ENCODE data around the gene OR8G5. TPM values are rescaled to one million over a fixed set of nuclear protein-coding genes. Genes with fewer than 3 reads are reported as not detected.

OR8G5 gene
- total and polyA plus RNA-seq, 2 experiments from 2014 or later = not detected

GRCh38 chr11:124311670-124312069, 55.5 kb downstream of the OR8G5 start:
- no peak overlapping the region for H3K4me3 ChIP-seq
- no peak for DNase-seq (ENCODE audit: low spot score)
- H3K9me2 ChIP-seq (ENCODE audit: insufficient read depth) = peaks cover 13% of the 10 kb centered on the region; the same call in 1 of the 2 replicates
- H3K27ac ChIP-seq (ENCODE audit: low read depth) = no peak overlapping the region
- no peaks in the 10 kb centered on the region for H4K20me1 ChIP-seq (replicated peaks; ENCODE audit: insufficient read depth)
- Mint-ChIP-seq H3K27me3 (ENCODE audit: insufficient read depth, low read depth, poor library complexity) (no peaks in the 10 kb centered on the region), H3K9me3 (no peaks in the 10 kb centered on the region), H3K4me1 (no peaks in the 10 kb centered on the region), H3K4me3 (no peak overlapping the region), H3K36me3 (ENCODE audit: low read depth) (no peaks in the 10 kb centered on the region), H3K27ac (no peak overlapping the region)
- no peak overlapping the region for H2AFZ ChIP-seq
- H3F3A ChIP-seq (replicated peaks; ENCODE audit: low read depth) = no peaks in the 10 kb centered on the region
- no peaks in the 10 kb centered on the region for H3K4me1 ChIP-seq (ENCODE audit: insufficient read depth)
- H3K27me3 ChIP-seq (ENCODE audit: insufficient read depth) = no peaks in the 10 kb centered on the region
- H3K79me2 ChIP-seq (replicated peaks; ENCODE audit: insufficient read depth) = no peaks in the 10 kb centered on the region
- no peak for ATAC-seq
- H3K36me3 ChIP-seq (ENCODE audit: insufficient read depth) = no peaks in the 10 kb centered on the region
- TF ChIP-seq, protein P1, sequence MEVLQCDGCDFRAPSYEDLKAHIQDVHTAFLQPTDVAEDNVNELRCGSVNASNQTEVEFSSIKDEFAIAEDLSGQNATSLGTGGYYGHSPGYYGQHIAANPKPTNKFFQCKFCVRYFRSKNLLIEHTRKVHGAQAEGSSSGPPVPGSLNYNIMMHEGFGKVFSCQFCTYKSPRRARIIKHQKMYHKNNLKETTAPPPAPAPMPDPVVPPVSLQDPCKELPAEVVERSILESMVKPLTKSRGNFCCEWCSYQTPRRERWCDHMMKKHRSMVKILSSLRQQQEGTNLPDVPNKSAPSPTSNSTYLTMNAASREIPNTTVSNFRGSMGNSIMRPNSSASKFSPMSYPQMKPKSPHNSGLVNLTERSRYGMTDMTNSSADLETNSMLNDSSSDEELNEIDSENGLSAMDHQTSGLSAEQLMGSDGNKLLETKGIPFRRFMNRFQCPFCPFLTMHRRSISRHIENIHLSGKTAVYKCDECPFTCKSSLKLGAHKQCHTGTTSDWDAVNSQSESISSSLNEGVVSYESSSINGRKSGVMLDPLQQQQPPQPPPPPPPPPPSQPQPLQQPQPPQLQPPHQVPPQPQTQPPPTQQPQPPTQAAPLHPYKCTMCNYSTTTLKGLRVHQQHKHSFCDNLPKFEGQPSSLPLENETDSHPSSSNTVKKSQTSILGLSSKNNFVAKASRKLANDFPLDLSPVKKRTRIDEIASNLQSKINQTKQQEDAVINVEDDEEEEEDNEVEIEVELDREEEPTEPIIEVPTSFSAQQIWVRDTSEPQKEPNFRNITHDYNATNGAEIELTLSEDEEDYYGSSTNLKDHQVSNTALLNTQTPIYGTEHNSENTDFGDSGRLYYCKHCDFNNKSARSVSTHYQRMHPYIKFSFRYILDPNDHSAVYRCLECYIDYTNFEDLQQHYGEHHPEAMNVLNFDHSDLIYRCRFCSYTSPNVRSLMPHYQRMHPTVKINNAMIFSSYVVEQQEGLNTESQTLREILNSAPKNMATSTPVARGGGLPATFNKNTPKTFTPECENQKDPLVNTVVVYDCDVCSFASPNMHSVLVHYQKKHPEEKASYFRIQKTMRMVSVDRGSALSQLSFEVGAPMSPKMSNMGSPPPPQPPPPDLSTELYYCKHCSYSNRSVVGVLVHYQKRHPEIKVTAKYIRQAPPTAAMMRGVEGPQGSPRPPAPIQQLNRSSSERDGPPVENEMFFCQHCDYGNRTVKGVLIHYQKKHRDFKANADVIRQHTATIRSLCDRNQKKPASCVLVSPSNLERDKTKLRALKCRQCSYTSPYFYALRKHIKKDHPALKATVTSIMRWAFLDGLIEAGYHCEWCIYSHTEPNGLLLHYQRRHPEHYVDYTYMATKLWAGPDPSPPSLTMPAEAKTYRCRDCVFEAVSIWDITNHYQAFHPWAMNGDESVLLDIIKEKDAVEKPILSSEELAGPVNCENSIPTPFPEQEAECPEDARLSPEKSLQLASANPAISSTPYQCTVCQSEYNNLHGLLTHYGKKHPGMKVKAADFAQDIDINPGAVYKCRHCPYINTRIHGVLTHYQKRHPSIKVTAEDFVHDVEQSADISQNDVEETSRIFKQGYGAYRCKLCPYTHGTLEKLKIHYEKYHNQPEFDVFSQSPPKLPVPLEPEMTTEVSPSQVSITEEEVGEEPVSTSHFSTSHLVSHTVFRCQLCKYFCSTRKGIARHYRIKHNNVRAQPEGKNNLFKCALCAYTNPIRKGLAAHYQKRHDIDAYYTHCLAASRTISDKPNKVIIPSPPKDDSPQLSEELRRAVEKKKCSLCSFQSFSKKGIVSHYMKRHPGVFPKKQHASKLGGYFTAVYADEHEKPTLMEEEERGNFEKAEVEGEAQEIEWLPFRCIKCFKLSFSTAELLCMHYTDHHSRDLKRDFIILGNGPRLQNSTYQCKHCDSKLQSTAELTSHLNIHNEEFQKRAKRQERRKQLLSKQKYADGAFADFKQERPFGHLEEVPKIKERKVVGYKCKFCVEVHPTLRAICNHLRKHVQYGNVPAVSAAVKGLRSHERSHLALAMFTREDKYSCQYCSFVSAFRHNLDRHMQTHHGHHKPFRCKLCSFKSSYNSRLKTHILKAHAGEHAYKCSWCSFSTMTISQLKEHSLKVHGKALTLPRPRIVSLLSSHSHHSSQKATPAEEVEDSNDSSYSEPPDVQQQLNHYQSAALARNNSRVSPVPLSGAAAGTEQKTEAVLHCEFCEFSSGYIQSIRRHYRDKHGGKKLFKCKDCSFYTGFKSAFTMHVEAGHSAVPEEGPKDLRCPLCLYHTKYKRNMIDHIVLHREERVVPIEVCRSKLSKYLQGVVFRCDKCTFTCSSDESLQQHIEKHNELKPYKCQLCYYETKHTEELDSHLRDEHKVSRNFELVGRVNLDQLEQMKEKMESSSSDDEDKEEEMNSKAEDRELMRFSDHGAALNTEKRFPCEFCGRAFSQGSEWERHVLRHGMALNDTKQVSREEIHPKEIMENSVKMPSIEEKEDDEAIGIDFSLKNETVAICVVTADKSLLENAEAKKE (CRISPR knock-in tag; IDR thresholded peaks at IDR 0.05) = no peak
- no peak for TF ChIP-seq CREB1 (CRISPR knock-in tag; IDR thresholded peaks at IDR 0.05; ENCODE audit: low read depth)
- TF ChIP-seq NANOG (IDR thresholded peaks at IDR 0.05; ENCODE audit: borderline replicate concordance) = no peak
- TF ChIP-seq, protein P2, sequence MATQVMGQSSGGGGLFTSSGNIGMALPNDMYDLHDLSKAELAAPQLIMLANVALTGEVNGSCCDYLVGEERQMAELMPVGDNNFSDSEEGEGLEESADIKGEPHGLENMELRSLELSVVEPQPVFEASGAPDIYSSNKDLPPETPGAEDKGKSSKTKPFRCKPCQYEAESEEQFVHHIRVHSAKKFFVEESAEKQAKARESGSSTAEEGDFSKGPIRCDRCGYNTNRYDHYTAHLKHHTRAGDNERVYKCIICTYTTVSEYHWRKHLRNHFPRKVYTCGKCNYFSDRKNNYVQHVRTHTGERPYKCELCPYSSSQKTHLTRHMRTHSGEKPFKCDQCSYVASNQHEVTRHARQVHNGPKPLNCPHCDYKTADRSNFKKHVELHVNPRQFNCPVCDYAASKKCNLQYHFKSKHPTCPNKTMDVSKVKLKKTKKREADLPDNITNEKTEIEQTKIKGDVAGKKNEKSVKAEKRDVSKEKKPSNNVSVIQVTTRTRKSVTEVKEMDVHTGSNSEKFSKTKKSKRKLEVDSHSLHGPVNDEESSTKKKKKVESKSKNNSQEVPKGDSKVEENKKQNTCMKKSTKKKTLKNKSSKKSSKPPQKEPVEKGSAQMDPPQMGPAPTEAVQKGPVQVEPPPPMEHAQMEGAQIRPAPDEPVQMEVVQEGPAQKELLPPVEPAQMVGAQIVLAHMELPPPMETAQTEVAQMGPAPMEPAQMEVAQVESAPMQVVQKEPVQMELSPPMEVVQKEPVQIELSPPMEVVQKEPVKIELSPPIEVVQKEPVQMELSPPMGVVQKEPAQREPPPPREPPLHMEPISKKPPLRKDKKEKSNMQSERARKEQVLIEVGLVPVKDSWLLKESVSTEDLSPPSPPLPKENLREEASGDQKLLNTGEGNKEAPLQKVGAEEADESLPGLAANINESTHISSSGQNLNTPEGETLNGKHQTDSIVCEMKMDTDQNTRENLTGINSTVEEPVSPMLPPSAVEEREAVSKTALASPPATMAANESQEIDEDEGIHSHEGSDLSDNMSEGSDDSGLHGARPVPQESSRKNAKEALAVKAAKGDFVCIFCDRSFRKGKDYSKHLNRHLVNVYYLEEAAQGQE (IDR thresholded peaks at IDR 0.05; ENCODE audit: unreplicated experiment) = no peak
- TF ChIP-seq STAT1 (IDR thresholded peaks at IDR 0.05; ENCODE audit: unreplicated experiment) = no peak
- no peak for TF ChIP-seq EZH2 (IDR thresholded peaks at IDR 0.05; ENCODE audit: low read depth, unreplicated experiment)
- TF ChIP-seq JUNB (IDR thresholded peaks at IDR 0.05; ENCODE audit: unreplicated experiment) = no peak
- no peak for TF ChIP-seq ZNF331 (CRISPR knock-in tag; IDR thresholded peaks at IDR 0.05; ENCODE audit: low read depth)
- TF ChIP-seq ETS1 (IDR thresholded peaks at IDR 0.05) = no peak
- TF ChIP-seq, protein P3, sequence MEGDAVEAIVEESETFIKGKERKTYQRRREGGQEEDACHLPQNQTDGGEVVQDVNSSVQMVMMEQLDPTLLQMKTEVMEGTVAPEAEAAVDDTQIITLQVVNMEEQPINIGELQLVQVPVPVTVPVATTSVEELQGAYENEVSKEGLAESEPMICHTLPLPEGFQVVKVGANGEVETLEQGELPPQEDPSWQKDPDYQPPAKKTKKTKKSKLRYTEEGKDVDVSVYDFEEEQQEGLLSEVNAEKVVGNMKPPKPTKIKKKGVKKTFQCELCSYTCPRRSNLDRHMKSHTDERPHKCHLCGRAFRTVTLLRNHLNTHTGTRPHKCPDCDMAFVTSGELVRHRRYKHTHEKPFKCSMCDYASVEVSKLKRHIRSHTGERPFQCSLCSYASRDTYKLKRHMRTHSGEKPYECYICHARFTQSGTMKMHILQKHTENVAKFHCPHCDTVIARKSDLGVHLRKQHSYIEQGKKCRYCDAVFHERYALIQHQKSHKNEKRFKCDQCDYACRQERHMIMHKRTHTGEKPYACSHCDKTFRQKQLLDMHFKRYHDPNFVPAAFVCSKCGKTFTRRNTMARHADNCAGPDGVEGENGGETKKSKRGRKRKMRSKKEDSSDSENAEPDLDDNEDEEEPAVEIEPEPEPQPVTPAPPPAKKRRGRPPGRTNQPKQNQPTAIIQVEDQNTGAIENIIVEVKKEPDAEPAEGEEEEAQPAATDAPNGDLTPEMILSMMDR (conservative IDR thresholded peaks at IDR 0.05; ENCODE audit: low read depth in 2 of 2) = no peak
- TF ChIP-seq ZNF114 (CRISPR knock-in tag; IDR thresholded peaks at IDR 0.05) = no peak
- no peak for TF ChIP-seq POLR2AphosphoS5 (IDR thresholded peaks at IDR 0.05; ENCODE audit: low read depth)
- no peak for TF ChIP-seq EZH2phosphoT487 (IDR thresholded peaks at IDR 0.05; ENCODE audit: unreplicated experiment)
- H3K4me2 ChIP-seq = no peak overlapping the region
